Activated naive CD4-positive, alpha-beta T cell treated with anti-CD3 and anti-CD28 coated beads for 36 hours (primary cell): ENCODE results near the gene AGPS. TPM values are rescaled to one million over a fixed set of nuclear protein-coding genes. Genes with fewer than 3 reads are reported as not detected.

Source experiments
- CTCF ChIA-PET: fragments of 350-600 bp; sonication (Branson Sonifier 250); formaldehyde crosslinking; loops from one replicate; lab custom pipeline; 2021; ENCODE audit warnings: antibody characterized with exemption; lab: Charles Lee
- DNase-seq: peaks from one replicate; pipeline ENCODE4 v3.0.0-alpha.2; 2020
- H3K27ac Mint-ChIP-seq: one replicate; pipeline ENCODE4 v1.8.0; 2021; ENCODE audit warnings: mild to moderate bottlenecking, mixed read lengths
- H3K27me3 Mint-ChIP-seq: one replicate; pipeline ENCODE4 v1.8.0; 2021; ENCODE audit warnings: low read depth, mixed read lengths
- H3K36me3 Mint-ChIP-seq: one replicate; pipeline ENCODE4 v1.8.0; 2021; ENCODE audit warnings: low read depth, mixed read lengths
- H3K4me1 Mint-ChIP-seq: one replicate; pipeline ENCODE4 v1.8.0; 2021; ENCODE audit warnings: low read depth, mixed read lengths
- H3K4me3 Mint-ChIP-seq: one replicate; pipeline ENCODE4 v1.8.0; 2021; ENCODE audit warnings: mild to moderate bottlenecking, moderate library complexity, mixed read lengths
- H3K9me3 Mint-ChIP-seq: one replicate; pipeline ENCODE4 v1.8.0; 2021; ENCODE audit warnings: mixed read lengths
- intact Hi-C: fragments of 100-400 bp; cut with micrococcal nuclease; formaldehyde crosslinking; loops from one replicate; pipeline ENCODE4 v1.15.1; 2023
- total RNA-seq, 2 experiments: library from RNA; stranded (reverse); gene quantifications; one replicate each; pipeline ENCODE4 v1.2.3, GENCODE V29; 2021

Gene AGPS
- total RNA-seq, 2 experiments from 2014 or later, result 50.7 to 51.8 TPM

- CTCF ChIA-PET, result interaction anchor here (3.2 kb wide), 1 partner anchor 22 kb away, joined by 20 read pairs; no protein-coding TSS in a partner anchor
- Mint-ChIP-seq H3K4me1 (peaks cover 62% of the 10 kb centered on the region), H3K4me3 (peak overlapping the region; percentile 93), H3K9me3 (no peaks in the 10 kb centered on the region), H3K27me3 (no peaks in the 10 kb centered on the region), H3K27ac (peak overlapping the region; percentile 62), H3K36me3 (peaks cover 28% of the 10 kb centered on the region)
- peak; percentile 16 for DNase-seq
- intact Hi-C loops, result loop anchor here (2.0 to 10.0 kb wide), 4 partner anchors 58 to 1052 kb away; partner anchors contain the start of genes HNRNPA3 and NFE2L2
These were observed 706 bp downstream of the AGPS start for GRCh38 chr2:177393203-177393755.

DNA sequence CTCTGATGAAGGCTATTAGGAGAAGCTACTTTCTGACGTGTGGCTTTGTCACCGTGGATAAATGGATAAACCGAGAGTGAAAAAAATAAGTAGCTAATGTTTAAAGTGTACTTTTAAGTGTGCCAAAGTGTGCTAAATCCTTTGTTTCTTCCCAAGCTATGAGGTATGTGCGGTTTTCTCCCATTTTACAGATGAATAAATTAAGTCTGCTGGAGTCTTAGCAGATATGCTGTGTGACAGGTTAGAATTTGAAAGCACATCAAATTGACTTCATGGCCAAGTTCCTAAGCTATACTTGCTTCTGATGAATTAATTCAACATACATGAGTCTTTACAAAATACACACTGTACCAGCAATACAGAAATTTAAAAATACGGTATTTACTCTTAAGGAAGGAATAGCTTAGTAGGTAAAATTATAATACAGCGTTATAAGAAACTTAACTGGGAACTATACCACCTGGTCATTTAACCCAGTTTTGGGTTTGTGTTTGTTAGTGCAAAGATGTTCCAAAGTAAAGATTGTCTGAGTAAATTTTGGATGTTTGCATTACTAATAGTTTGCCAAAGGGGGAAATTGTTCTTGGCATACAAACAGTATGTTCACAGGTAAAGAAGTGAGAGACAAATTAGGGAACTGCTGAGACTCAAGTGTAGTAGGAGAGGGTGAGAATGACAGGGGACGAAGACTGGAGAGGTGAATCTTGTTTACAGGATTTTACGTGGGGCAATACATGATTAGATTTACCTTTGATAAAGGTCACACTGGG is 1.4 kb downstream of the AGPS start:
- peaks cover 69% of the 10 kb centered on the region for H3K4me1 Mint-ChIP-seq
- no peaks in the 10 kb centered on the region for H3K27me3 Mint-ChIP-seq
- H3K27ac Mint-ChIP-seq, result no peak overlapping the region
- intact Hi-C loops, result loop anchor here (2.0 to 10.0 kb wide), 4 partner anchors 59 to 1051 kb away; partner anchors contain the start of genes HNRNPA3 and NFE2L2
- H3K36me3 Mint-ChIP-seq, result peaks cover 28% of the 10 kb centered on the region
- DNase-seq, result no peak
- H3K4me3 Mint-ChIP-seq, result peak overlapping the region; percentile 93
- no peaks in the 10 kb centered on the region for H3K9me3 Mint-ChIP-seq
- CTCF ChIA-PET, result interaction anchor here (0.5 to 3.2 kb wide), 2 partner anchors 21 to 330 kb away, joined by 3 to 20 read pairs; no protein-coding TSS in a partner anchor

- DNase-seq, result no peak
- Mint-ChIP-seq H3K9me3 (no peaks in the 10 kb centered on the region), H3K27ac (no peak overlapping the region), H3K27me3 (no peaks in the 10 kb centered on the region), H3K4me1 (peaks cover 72% of the 10 kb centered on the region), H3K4me3 (peak overlapping the region; percentile 45), H3K36me3 (peaks cover 27% of the 10 kb centered on the region)
- CTCF ChIA-PET, result interaction anchor here (1.2 kb wide), 1 partner anchor 22 kb away, joined by 3 read pairs; no protein-coding TSS in a partner anchor
- intact Hi-C loops, result loop anchor here (10.0 kb wide), 1 partner anchor 1050 kb away; no protein-coding TSS in a partner anchor
These were observed 2.0 kb downstream of the AGPS start for GRCh38 chr2:177394594-177394973.

- H3K27ac Mint-ChIP-seq, result no peak overlapping the region
- DNase-seq, result no peak
- H3K27me3 Mint-ChIP-seq, result no peaks in the 10 kb centered on the region
- peaks cover 19% of the 10 kb centered on the region for H3K36me3 Mint-ChIP-seq
- H3K9me3 Mint-ChIP-seq, result no peaks in the 10 kb centered on the region
- H3K4me1 Mint-ChIP-seq, result peaks cover 69% of the 10 kb centered on the region
- intact Hi-C loops, result loop anchor here (10.0 kb wide), 1 partner anchor 1049 kb away; no protein-coding TSS in a partner anchor
- CTCF ChIA-PET, result interaction anchor here (1.0 to 1.5 kb wide), 3 partner anchors 21 to 231 kb away, joined by 3 read pairs; no protein-coding TSS in a partner anchor
- no peak overlapping the region for H3K4me3 Mint-ChIP-seq
These were observed 2.9 kb downstream of the AGPS start for GRCh38 chr2:177395351-177396065.

DNA sequence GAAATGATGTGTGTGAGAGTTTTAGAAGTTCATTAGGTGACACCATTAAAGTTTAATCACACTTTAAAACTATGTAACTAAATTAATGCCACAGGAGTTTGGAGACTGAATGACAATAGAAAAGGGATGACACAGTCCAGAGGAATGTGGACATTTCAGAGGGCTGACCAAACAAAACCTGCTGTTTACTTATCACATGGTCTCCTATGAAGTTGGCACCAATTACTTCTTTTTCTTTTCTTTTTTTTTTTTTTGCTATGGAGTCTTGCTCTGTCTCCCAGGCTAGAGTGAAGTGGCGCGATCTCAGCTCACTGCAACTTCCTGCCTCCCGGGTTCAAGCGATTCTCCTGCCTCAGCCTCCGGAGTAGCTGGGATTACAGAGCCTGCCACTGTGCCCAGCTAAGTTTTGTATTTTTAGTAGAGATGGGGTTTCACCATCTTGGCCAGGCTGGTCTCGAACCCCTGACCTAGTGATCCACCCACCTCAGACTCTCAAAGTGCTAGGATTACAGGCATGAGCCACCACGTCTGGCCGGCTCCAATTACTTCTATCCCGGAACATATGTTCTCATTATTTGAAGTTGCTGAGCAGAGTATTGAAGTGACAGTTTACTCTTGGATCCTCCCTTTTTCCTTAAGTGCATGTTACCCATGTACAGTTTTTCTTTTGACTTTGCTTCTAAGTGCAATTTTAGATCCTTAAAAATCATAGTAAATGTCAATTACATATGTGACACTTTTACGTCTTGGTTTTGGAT is 4.3 kb downstream of the AGPS start:
- Mint-ChIP-seq H3K4me3 (no peak overlapping the region), H3K4me1 (peaks cover 65% of the 10 kb centered on the region), H3K27me3 (no peaks in the 10 kb centered on the region), H3K27ac (no peak overlapping the region), H3K36me3 (peaks cover 16% of the 10 kb centered on the region), H3K9me3 (no peaks in the 10 kb centered on the region)
- no peak for DNase-seq
- intact Hi-C loops, result loop anchor here (10.0 kb wide), 1 partner anchor 1048 kb away; no protein-coding TSS in a partner anchor
- CTCF ChIA-PET, result interaction anchor here (0.6 kb wide), 1 partner anchor 41 kb away, joined by 3 read pairs; no protein-coding TSS in a partner anchor

DNA sequence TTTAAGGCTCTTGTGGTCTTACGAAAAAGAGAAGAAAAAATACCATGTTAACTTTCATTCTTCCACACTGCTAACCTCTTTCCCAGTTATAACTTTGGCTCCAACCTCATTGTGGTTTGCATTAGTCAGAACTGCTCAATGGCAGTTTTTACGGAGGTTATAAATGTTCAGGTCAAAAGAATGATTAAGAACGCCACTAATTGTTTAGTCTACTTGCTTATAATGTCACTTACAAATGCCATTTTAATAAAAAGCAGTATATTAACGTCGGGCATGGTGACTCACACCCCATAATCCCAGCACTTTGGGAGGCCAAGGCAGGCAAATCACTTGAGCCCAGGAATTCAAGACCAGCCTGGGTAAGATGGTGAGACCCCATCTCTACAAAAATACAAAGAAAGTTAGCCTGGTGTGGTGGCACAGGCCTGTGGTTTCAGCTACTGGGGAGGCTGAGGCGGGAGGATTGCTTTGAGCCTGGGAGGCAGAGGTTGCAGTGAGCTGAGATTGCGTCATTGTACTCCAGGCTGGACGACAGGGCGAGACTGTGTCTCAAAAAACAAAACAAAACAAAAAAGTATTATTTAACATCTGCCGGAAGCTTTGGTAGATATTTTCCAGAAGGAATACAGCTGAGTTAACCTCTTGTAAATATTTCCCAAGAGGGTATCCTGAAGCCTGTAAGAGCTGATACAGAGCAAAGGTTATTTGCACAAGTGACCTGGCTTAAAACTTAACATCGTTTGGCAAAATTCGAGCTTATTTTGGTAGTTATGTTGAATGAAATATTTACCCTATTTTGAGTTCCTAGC is 5.1 kb downstream of the AGPS start:
- peaks cover 67% of the 10 kb centered on the region for H3K4me1 Mint-ChIP-seq
- H3K27me3 Mint-ChIP-seq, result no peaks in the 10 kb centered on the region
- CTCF ChIA-PET, result interaction anchor here (0.6 kb wide), 1 partner anchor 42 kb away, joined by 3 read pairs; no protein-coding TSS in a partner anchor
- H3K9me3 Mint-ChIP-seq, result no peaks in the 10 kb centered on the region
- no peak overlapping the region for H3K27ac Mint-ChIP-seq
- no peak for DNase-seq
- peaks cover 16% of the 10 kb centered on the region for H3K36me3 Mint-ChIP-seq
- no peak overlapping the region for H3K4me3 Mint-ChIP-seq
- intact Hi-C loops, result loop anchor here (10.0 kb wide), 1 partner anchor 1047 kb away; no protein-coding TSS in a partner anchor

- no peaks in the 10 kb centered on the region for H3K27me3 Mint-ChIP-seq
- peaks cover 18% of the 10 kb centered on the region for H3K36me3 Mint-ChIP-seq
- H3K27ac Mint-ChIP-seq, result no peak overlapping the region
- peaks cover 68% of the 10 kb centered on the region for H3K4me1 Mint-ChIP-seq
- intact Hi-C loops, result loop anchor here (10.0 kb wide), 1 partner anchor 1047 kb away; no protein-coding TSS in a partner anchor
- DNase-seq, result no peak
- CTCF ChIA-PET, result no interaction called here
- H3K4me3 Mint-ChIP-seq, result no peak overlapping the region
- H3K9me3 Mint-ChIP-seq, result no peaks in the 10 kb centered on the region
These were observed 5.7 kb downstream of the AGPS start for GRCh38 chr2:177398290-177398683.

GRCh38 chr2:177398791-177399190 is 6.2 kb downstream of the AGPS start:
- Mint-ChIP-seq H3K4me3 (no peak overlapping the region), H3K9me3 (no peaks in the 10 kb centered on the region), H3K27ac (no peak overlapping the region), H3K27me3 (no peaks in the 10 kb centered on the region), H3K36me3 (peaks cover 18% of the 10 kb centered on the region), H3K4me1 (peaks cover 64% of the 10 kb centered on the region)
- intact Hi-C loops, result loop anchor here (10.0 kb wide), 1 partner anchor 1046 kb away; no protein-coding TSS in a partner anchor
- no peak for DNase-seq
- CTCF ChIA-PET, result no interaction called here

DNA sequence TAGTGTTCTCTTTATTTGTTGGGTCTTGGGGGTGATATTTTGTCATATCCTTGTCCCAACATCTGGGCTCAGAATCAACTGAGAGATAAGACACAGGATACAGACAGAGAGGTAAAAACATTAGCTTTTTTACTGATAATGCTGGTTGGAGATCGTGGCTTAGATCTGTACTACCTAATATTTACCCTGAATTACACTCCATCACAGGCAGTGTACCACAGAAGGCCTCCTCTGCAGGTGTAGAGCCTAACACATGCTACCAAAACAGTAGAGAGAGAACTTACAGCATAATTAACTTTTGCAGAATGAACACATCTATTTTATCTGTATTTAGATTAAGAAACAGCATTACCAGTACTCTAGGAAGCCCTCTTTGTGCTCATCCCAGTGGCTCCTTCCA is 6.8 kb downstream of the AGPS start:
- Mint-ChIP-seq H3K36me3 (peaks cover 15% of the 10 kb centered on the region), H3K4me1 (peaks cover 63% of the 10 kb centered on the region), H3K9me3 (no peaks in the 10 kb centered on the region), H3K27ac (no peak overlapping the region), H3K4me3 (no peak overlapping the region), H3K27me3 (no peaks in the 10 kb centered on the region)
- CTCF ChIA-PET, result no interaction called here
- DNase-seq, result no peak
- intact Hi-C loops, result loop anchor here (10.0 kb wide), 1 partner anchor 1045 kb away; no protein-coding TSS in a partner anchor

GRCh38 chr2:177400337-177400923 is 7.9 kb downstream of the AGPS start:
- intact Hi-C loops, result no loop called here
- Mint-ChIP-seq H3K4me1 (peaks cover 55% of the 10 kb centered on the region), H3K27me3 (no peaks in the 10 kb centered on the region), H3K36me3 (peaks cover 11% of the 10 kb centered on the region), H3K9me3 (no peaks in the 10 kb centered on the region), H3K4me3 (no peak overlapping the region), H3K27ac (no peak overlapping the region)
- no peak for DNase-seq
- CTCF ChIA-PET, result no interaction called here
